Endothelial cell of hepatic sinusoid (primary cell): ENCODE measurements around the gene BCAP31.

Experiments used
- in situ Hi-C: cut with HindIII; loops from 2 replicates; pipeline ENCODE4 v1.10.0; 2017; ENCODE audit warnings: low sequenced_read_pairs

The BCAP31 gene

GRCh38 chrX:153724252-153725038 lies at the start of gene BCAP31, which contains the start of gene ABCD1:
BCAP31 (minus strand) TSS chrX:153724387; CDS start chrX:153723244, 1,143 bp downstream.
ABCD1 (plus strand) TSS chrX:153724856; CDS start chrX:153725267, 411 bp downstream.
- in situ Hi-C loops: no loop called here

- in situ Hi-C loops: no loop called here
Observed at GRCh38 chrX:153773218-153773611, 49.0 kb upstream of the BCAP31 start.

GRCh38 chrX:153772316-153773217 lies 48.4 kb upstream of the BCAP31 start:
- in situ Hi-C loops: no loop called here

GRCh38 chrX:153771415-153772315 lies 47.5 kb upstream of the BCAP31 start:
- in situ Hi-C loops: no loop called here

GRCh38 chrX:153770601-153771414 lies 46.6 kb upstream of the BCAP31 start:
- in situ Hi-C loops: no loop called here

GRCh38 chrX:153769865-153770600 lies 45.8 kb upstream of the BCAP31 start:
- in situ Hi-C loops: no loop called here

- in situ Hi-C loops: no loop called here
Observed at GRCh38 chrX:153769158-153769864, 45.1 kb upstream of the BCAP31 start.

GRCh38 chrX:153768311-153769157 lies 44.3 kb upstream of the BCAP31 start:
- in situ Hi-C loops: no loop called here

GRCh38 chrX:153767674-153768055 lies 43.5 kb upstream of the BCAP31 start:
- in situ Hi-C loops: no loop called here

GRCh38 chrX:153766871-153767673 lies 42.9 kb upstream of the BCAP31 start:
- in situ Hi-C loops: no loop called here

GRCh38 chrX:153766098-153766817 lies 42.1 kb upstream of the BCAP31 start:
- in situ Hi-C loops: no loop called here

GRCh38 chrX:153765138-153766079 lies 41.2 kb upstream of the BCAP31 start:
- in situ Hi-C loops: no loop called here

GRCh38 chrX:153764786-153765137 lies 40.6 kb upstream of the BCAP31 start:
- in situ Hi-C loops: no loop called here

- in situ Hi-C loops: no loop called here
Observed at GRCh38 chrX:153763989-153764755, 40.0 kb upstream of the BCAP31 start, which contains the start of gene PLXNB3. PLXNB3 (plus strand) TSS chrX:153764249; CDS start chrX:153765536, 1,287 bp downstream.
